MCF 10A (cell line): Measurements from ENCODE around the gene MALL. TPM values are rescaled to one million over a fixed set of nuclear protein-coding genes. Genes with fewer than 3 reads are reported as not detected.
"Not testable (repeated sequence)": the region's sequence is repeated elsewhere in the genome, so short reads cannot be mapped to it uniquely, and the experiment has no call there.

Experiments used
- BruUV-seq: library from RNA; stranded (reverse); fragments of 400-500 nt; replicated peaks from 2 replicates; lab custom pipeline; 2021; lab: Mats Ljungman, UMichigan
- CTCF ChIA-PET: fragments of 300-600 bp; sonication (Branson Sonifier 250); formaldehyde crosslinking; extraction: SDS; loops from one replicate; lab custom pipeline; 2021; ENCODE audit warnings: antibody characterized with exemption, inconsistent platforms; lab: Yijun Ruan, JAX
- POLR2A ChIA-PET: fragments of 300-600, 350-650 bp; sonication (Branson Sonifier 250); formaldehyde crosslinking; extraction: SDS; loops from one replicate; lab custom pipeline; 2020; ENCODE audit warnings: antibody characterized with exemption, inconsistent platforms; lab: Yijun Ruan, JAX
- DNase-seq: peaks from one replicate; pipeline ENCODE4 v3.0.0-alpha.2; 2018; ENCODE audit not compliant: unreplicated experiment
- H3K27ac Mint-ChIP-seq: one replicate; pipeline ENCODE4 v1.8.0; 2022; ENCODE audit warnings: mild to moderate bottlenecking, low read depth, mixed read lengths; ENCODE audit not compliant: unreplicated experiment
- H3K27me3 Mint-ChIP-seq: one replicate; pipeline ENCODE4 v1.8.0; 2022; ENCODE audit warnings: mixed read lengths; ENCODE audit not compliant: insufficient read depth, unreplicated experiment
- H3K36me3 Mint-ChIP-seq: one replicate; pipeline ENCODE4 v1.8.0; 2022; ENCODE audit warnings: mild to moderate bottlenecking, moderate library complexity, mixed read lengths; ENCODE audit not compliant: insufficient read depth, unreplicated experiment
- H3K4me1 Mint-ChIP-seq: one replicate; pipeline ENCODE4 v1.8.0; 2022; ENCODE audit warnings: mixed read lengths; ENCODE audit not compliant: insufficient read depth, unreplicated experiment
- H3K4me3 Mint-ChIP-seq: one replicate; pipeline ENCODE4 v1.8.0; 2022; ENCODE audit warnings: mild to moderate bottlenecking, moderate library complexity, mixed read lengths; ENCODE audit not compliant: unreplicated experiment
- H3K9me3 Mint-ChIP-seq: one replicate; pipeline ENCODE4 v1.8.0; 2022; ENCODE audit warnings: mixed read lengths; ENCODE audit not compliant: unreplicated experiment
- intact Hi-C: fragments of 100-400 bp; cut with micrococcal nuclease; formaldehyde crosslinking; loops from 2 replicates; pipeline ENCODE4 v1.14.1; 2022
- total RNA-seq: library from RNA; stranded (reverse); gene quantifications from 2 replicates; pipeline ENCODE4 v1.2.3, GENCODE V29; 2022

Gene MALL
- total RNA-seq, 1 experiment from 2014 or later: 1.8 TPM

- H3K36me3 Mint-ChIP-seq, intact Hi-C loops, H3K27ac Mint-ChIP-seq, POLR2A ChIA-PET, H3K9me3 Mint-ChIP-seq, H3K27me3 Mint-ChIP-seq, H3K4me1 Mint-ChIP-seq, CTCF ChIA-PET, BruUV-seq, H3K4me3 Mint-ChIP-seq, DNase-seq: not testable (repeated sequence)
Observed at GRCh38 chr2:110069869-110070268, 45.8 kb downstream of the MALL start.

DNA sequence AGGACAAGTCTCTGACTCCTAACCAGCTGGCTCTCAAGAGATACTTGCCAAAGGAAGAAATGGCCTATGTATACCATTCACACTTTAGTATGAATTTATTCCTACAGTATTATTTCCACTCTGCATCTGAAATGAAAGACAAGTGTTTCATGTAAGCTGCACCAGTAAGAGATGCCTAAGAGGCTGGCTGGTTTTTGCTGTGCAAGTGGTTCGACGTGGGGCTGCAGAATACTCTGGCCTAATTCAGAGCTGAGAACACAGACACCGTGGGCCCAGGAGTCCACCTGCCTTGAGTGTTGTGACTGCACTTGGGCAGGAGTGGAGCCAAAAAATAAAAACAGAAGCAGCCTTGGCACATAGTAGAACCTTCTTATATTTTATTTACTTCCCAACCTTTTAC is 47.5 kb downstream of the MALL start:
- H3K4me3 Mint-ChIP-seq, H3K27me3 Mint-ChIP-seq, H3K36me3 Mint-ChIP-seq, POLR2A ChIA-PET, DNase-seq, H3K27ac Mint-ChIP-seq, BruUV-seq, H3K9me3 Mint-ChIP-seq, CTCF ChIA-PET, H3K4me1 Mint-ChIP-seq, intact Hi-C loops: not testable (repeated sequence)

DNA sequence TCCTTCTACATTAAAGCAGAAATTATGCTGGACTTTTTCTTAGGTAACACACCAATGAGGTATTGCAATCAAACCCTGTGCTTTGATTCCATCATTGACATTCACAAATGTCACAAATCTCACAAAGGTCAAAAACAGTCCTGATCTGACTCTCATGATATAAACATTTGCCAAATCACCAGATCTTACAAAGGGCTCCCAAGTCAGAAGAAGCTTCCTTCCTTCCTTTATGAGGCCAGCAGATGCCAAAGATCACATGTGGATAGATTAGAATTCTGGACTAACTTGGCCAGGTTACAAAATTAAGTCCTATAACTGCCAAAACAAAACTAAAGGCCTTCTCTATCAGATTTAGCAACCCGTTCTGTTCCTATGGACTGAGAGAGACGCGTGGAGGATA is 53.3 kb downstream of the MALL start:
- intact Hi-C loops, H3K36me3 Mint-ChIP-seq, BruUV-seq, H3K4me3 Mint-ChIP-seq, POLR2A ChIA-PET, H3K4me1 Mint-ChIP-seq, DNase-seq, H3K27ac Mint-ChIP-seq, H3K9me3 Mint-ChIP-seq, CTCF ChIA-PET, H3K27me3 Mint-ChIP-seq: not testable (repeated sequence)

- intact Hi-C loops, CTCF ChIA-PET: not testable (repeated sequence)
Observed at GRCh38 chr2:110060550-110060949, 55.1 kb downstream of the MALL start.

GRCh38 chr2:110059694-110060358 is 55.8 kb downstream of the MALL start:
- DNase-seq, H3K27ac Mint-ChIP-seq, BruUV-seq, H3K27me3 Mint-ChIP-seq, intact Hi-C loops, H3K4me1 Mint-ChIP-seq, POLR2A ChIA-PET, CTCF ChIA-PET, H3K4me3 Mint-ChIP-seq, H3K36me3 Mint-ChIP-seq, H3K9me3 Mint-ChIP-seq: not testable (repeated sequence)

More at GRCh38 chr2:110060550-110060949, 55.1 kb downstream of the MALL start:
- POLR2A ChIA-PET, H3K27me3 Mint-ChIP-seq, BruUV-seq, H3K4me3 Mint-ChIP-seq, H3K27ac Mint-ChIP-seq, DNase-seq, H3K9me3 Mint-ChIP-seq, H3K4me1 Mint-ChIP-seq, H3K36me3 Mint-ChIP-seq: not testable (repeated sequence)

- POLR2A ChIA-PET, H3K4me1 Mint-ChIP-seq, CTCF ChIA-PET: not testable (repeated sequence)
Observed at GRCh38 chr2:110059009-110059693, 56.5 kb downstream of the MALL start.

DNA sequence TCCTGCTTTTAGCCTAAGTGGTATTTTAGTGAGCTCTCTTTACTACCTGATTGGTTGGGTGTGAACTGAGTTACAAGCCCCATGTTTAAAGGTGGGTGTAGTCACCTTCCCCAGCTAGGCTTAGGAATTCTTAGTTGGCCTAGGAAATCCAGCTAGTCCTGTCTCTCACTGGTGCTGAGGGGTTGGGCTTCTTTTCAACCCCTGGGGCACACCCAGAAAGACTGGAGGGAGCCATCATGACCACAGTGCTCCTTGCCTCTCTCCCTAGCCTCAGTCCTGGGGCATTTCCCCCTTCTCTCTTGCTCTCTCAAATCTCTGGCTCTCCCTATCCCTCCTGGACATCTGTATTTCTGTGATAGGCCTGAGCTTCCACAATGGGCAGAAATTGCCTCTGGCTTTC is 57.6 kb downstream of the MALL start:
- H3K4me1 Mint-ChIP-seq, BruUV-seq, H3K36me3 Mint-ChIP-seq, H3K4me3 Mint-ChIP-seq, H3K27me3 Mint-ChIP-seq, H3K9me3 Mint-ChIP-seq, CTCF ChIA-PET, POLR2A ChIA-PET, intact Hi-C loops, DNase-seq, H3K27ac Mint-ChIP-seq: not testable (repeated sequence)

More at GRCh38 chr2:110059009-110059693, 56.5 kb downstream of the MALL start:
- intact Hi-C loops, H3K27ac Mint-ChIP-seq, H3K4me3 Mint-ChIP-seq, DNase-seq, H3K9me3 Mint-ChIP-seq, H3K36me3 Mint-ChIP-seq, H3K27me3 Mint-ChIP-seq, BruUV-seq: not testable (repeated sequence)

DNA sequence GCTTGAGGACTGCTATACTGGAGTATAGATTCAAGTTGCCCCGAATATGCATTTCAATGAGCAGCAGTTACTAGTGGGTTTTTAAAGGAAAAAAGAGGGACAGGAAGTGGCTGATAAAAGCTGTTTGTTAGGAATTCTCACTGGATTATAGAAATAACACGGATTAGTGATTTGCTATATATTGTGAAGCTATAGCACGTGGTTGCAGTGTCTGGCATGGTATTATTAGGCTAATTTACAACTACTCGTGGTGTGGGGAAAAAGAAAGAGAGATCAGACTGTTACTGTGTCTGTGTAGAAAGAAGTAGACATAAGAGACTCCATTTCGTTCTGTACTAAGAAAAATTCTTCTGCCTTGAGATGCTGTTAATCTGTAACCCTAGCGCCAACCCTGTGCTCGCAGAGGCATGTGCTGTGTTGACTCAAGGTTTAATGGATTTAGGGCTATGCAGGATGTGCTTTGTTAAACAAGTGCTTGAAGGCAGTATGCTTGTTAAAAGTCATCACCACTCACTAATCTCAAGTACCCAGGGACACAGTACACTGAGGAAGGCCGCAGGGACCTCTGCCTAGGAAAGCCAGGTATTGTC is 59.7 kb downstream of the MALL start:
- H3K9me3 Mint-ChIP-seq, H3K27ac Mint-ChIP-seq, H3K36me3 Mint-ChIP-seq, H3K4me3 Mint-ChIP-seq, CTCF ChIA-PET, intact Hi-C loops, DNase-seq, H3K27me3 Mint-ChIP-seq, BruUV-seq, H3K4me1 Mint-ChIP-seq, POLR2A ChIA-PET: not testable (repeated sequence)
